Endothelial cell of umbilical vein (primary cell): ENCODE data around the gene RASL12. TPM values are rescaled to one million over a fixed set of nuclear protein-coding genes. Genes with fewer than 3 reads are reported as not detected.

Experiments
- BruUV-seq: library from RNA; stranded (reverse); fragments of 400-500 nt; replicated peaks from 2 replicates; lab custom pipeline; 2021; lab: Mats Ljungman, UMichigan
- CTCF ChIA-PET: fragments of 300-600, 350-600 bp; sonication (Branson Sonifier 250); formaldehyde crosslinking; loops from one replicate; lab custom pipeline; 2021; ENCODE audit warnings: antibody characterized with exemption, inconsistent platforms; lab: Charles Lee
- POLR2A ChIA-PET: fragments of 300-600, 350-600 bp; sonication (Branson Sonifier 250); formaldehyde crosslinking; loops from one replicate; lab custom pipeline; 2021; ENCODE audit warnings: antibody characterized with exemption, inconsistent platforms; lab: Charles Lee
- DNase-seq: peaks from one replicate; pipeline ENCODE4 v3.0.0-alpha.2; 2011; ENCODE audit warnings: low read depth, low spot score
- FAIRE-seq: peaks from 2 replicates; lab custom pipeline; 2011; peaks lifted over from hg19 to GRCh38; lab: Jason Lieb, UNC
- H2AFZ ChIP-seq: 2 replicates; pipeline ENCODE4 v1.6.0; 2012; ENCODE audit warnings: low read depth, low read length, control low read depth, inconsistent platforms
- H3K27ac ChIP-seq: 2 replicates; pipeline ENCODE4 v1.5.1; 2011; ENCODE audit warnings: low read depth, mild to moderate bottlenecking, control low read depth, low read length, moderate library complexity; ENCODE audit not compliant: insufficient read depth
- H3K27me3 ChIP-seq, 2 experiments: 2 replicates each; pipeline versions ENCODE4 v1.6.0 to v1.6.1; 2011; ENCODE audit warnings: low read length in 2 of 2, mixed read lengths in 1 of 2; ENCODE audit not compliant: control insufficient read depth in 2 of 2, insufficient read depth in 2 of 2
- H3K36me3 ChIP-seq, 2 experiments: 2 replicates in 1 of 2; 3 replicates in 1 of 2; pipeline ENCODE4 v1.5.1; 2011; ENCODE audit warnings: low read length in 2 of 2, mild to moderate bottlenecking in 1 of 2, moderate library complexity in 1 of 2; ENCODE audit not compliant: control insufficient read depth in 2 of 2, insufficient read depth in 2 of 2; ENCODE audit errors: extremely low read depth in 1 of 2
- H3K4me1 ChIP-seq: 3 replicates; pipeline ENCODE4 v1.5.1; 2011; ENCODE audit warnings: mild to moderate bottlenecking, low read length; ENCODE audit not compliant: control insufficient read depth, insufficient read depth; ENCODE audit errors: extremely low read depth
- H3K4me2 ChIP-seq: 2 replicates; pipeline ENCODE4 v1.6.1; 2011; ENCODE audit warnings: low read length, control low read depth, mixed read lengths; ENCODE audit not compliant: insufficient read depth
- H3K4me3 ChIP-seq, 3 experiments: fragments of 200-600 bp in 1 of 3; sonication (generic), shearing (Covaris generic) in 1 of 3; replicated peaks in 1 of 3; 2 replicates each; pipeline ENCODE4 v1.5.1; 2011 to 2016; ENCODE audit warnings: control low read depth in 3 of 3, low read length in 3 of 3, mild to moderate bottlenecking in 2 of 3, inconsistent platforms in 1 of 3, low read depth in 1 of 3, moderate library complexity in 1 of 3; ENCODE audit not compliant: insufficient read depth in 1 of 3
- H3K79me2 ChIP-seq: 2 replicates; pipeline ENCODE4 v1.6.0; 2012; ENCODE audit warnings: low read length, inconsistent platforms; ENCODE audit not compliant: control insufficient read depth, insufficient read depth
- H3K9ac ChIP-seq: replicated peaks from 2 replicates; pipeline ENCODE3; 2011; ENCODE audit warnings: low read length, control low read depth; ENCODE audit not compliant: insufficient read depth; ENCODE audit errors: extremely low read depth
- H3K9me1 ChIP-seq: replicated peaks from 3 replicates; pipeline ENCODE4 v1.6.0; 2011; ENCODE audit warnings: mild to moderate bottlenecking, low read length; ENCODE audit not compliant: control insufficient read depth, insufficient read depth; ENCODE audit errors: extremely low read depth
- H3K9me3 ChIP-seq: replicated peaks from 2 replicates; pipeline ENCODE4 v1.5.1; 2012; ENCODE audit warnings: low read length, inconsistent platforms; ENCODE audit not compliant: control insufficient read depth, insufficient read depth
- H4K20me1 ChIP-seq: replicated peaks from 2 replicates; pipeline ENCODE3; 2011; ENCODE audit warnings: mild to moderate bottlenecking, low read length; ENCODE audit not compliant: control insufficient read depth, insufficient read depth; ENCODE audit errors: extremely low read depth
- EZH2 ChIP-seq: IDR thresholded peaks from 2 replicates; pipeline ENCODE4 v1.6.1; 2012; ENCODE audit warnings: borderline replicate concordance, low read depth, mild to moderate bottlenecking, moderate library complexity, low read length, inconsistent platforms; ENCODE audit not compliant: severe bottlenecking
- GATA2 ChIP-seq: IDR thresholded peaks from 2 replicates; pipeline ENCODE4 v1.7.0; 2011; ENCODE audit warnings: low read depth, mild to moderate bottlenecking, moderate library complexity, mixed read lengths, low read length; ENCODE audit not compliant: insufficient read length, insufficient read depth
- JUN ChIP-seq: IDR thresholded peaks from 2 replicates; pipeline ENCODE4 v1.6.1; 2011; ENCODE audit warnings: borderline replicate concordance, low read depth; ENCODE audit not compliant: insufficient read length, insufficient read depth
- MYC ChIP-seq: IDR thresholded peaks from one replicate; pipeline ENCODE4 v1.6.1; 2011; ENCODE audit warnings: mild to moderate bottlenecking, low read depth, low read length
- POLR2AphosphoS5 ChIP-seq: IDR thresholded peaks from 2 replicates; pipeline ENCODE4 v1.6.1; 2012; ENCODE audit warnings: low read depth, mild to moderate bottlenecking, control low read depth, low read length, moderate library complexity; ENCODE audit not compliant: insufficient read depth
- dilution Hi-C: fragments of 300-500 bp; cut with MboI; formaldehyde crosslinking; loops from one replicate; pipeline ENCODE4 v1.15.0; 2019; ENCODE audit warnings: low sequenced_read_pairs; ENCODE audit not compliant: extremely low pct_ligation_motif_present
- intact Hi-C: fragments of 100-400 bp; cut with micrococcal nuclease; formaldehyde crosslinking; loops from one replicate; pipeline ENCODE4 v1.10.0; 2022
- polyA plus RNA-seq, 4 experiments: library from polyadenylated mRNA; depleted of rRNA in 3 of 4; stranded (reverse) in 3 of 4; unstranded in 1 of 4; fragments of >200 nt; gene quantifications; 2 replicates each; pipeline versions ENCODE4 v1.2.1 to v1.2.3, GENCODE V29; 2011 to 2012; ENCODE audit warnings: missing spikeins in 1 of 4
- total RNA-seq: library from RNA; stranded (reverse); gene quantifications from 2 replicates; pipeline ENCODE4 v1.2.3, GENCODE V29; 2021
- TF ChIP-seq, protein P1 (sequence below), 2 donors: IDR thresholded peaks; 1 replicate in 1 of 2; 2 replicates in 1 of 2; pipeline ENCODE4 v1.5.1; 2011; ENCODE audit warnings: low read length in 2 of 2, mild to moderate bottlenecking in 2 of 2, moderate library complexity in 2 of 2, control low read depth in 1 of 2, inconsistent platforms in 1 of 2, low read depth in 1 of 2; ENCODE audit not compliant: insufficient read depth in 1 of 2; ENCODE audit errors: extremely low read depth in 1 of 2
- TF ChIP-seq, protein P2 (sequence below): IDR thresholded peaks from 2 replicates; pipeline ENCODE4 v1.6.1; 2011; ENCODE audit not compliant: insufficient read depth, insufficient read length

Gene RASL12
- total and polyA plus RNA-seq, 2 donors (not counting 3 experiments of a cell fraction or from before 2014, with no cell fraction given): not detected

DNA sequence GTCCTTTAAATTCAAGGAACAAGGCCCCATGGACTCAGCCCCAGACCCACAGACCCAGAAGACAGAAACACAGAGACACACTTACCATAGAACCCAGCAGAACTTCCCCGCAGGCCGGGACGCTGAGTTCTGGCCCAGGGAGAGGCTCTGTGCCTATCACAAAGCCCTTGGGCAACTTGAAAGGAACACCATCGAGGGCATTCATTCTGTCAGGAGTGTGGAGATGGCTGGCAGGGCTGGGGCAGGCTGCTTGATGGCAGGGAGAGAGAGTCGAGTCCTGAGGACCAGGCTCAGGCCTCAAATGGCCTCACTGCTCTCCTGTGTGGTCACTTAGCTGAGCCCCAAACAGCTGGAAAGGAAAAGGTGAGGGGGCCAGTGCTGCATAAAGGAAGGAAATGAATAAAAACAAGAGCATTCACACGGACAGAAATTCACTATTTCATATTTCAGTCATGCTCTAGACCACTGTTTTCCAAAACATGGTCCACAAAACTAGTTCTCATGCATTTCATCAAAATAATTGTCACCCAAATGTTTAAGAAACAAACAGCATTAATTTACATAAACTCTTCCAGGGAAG lies 38.3 kb upstream of the RASL12 start:
- no peak overlapping the region for H3K9ac ChIP-seq
- peaks cover 6% of the 10 kb centered on the region for H3K4me1 ChIP-seq
- no peaks in the 10 kb centered on the region for H3K9me3 ChIP-seq
- H3K79me2 ChIP-seq: no peaks in the 10 kb centered on the region
- intact Hi-C loops: no loop called here
- BruUV-seq: no TSS peak
- DNase-seq (peak; percentile 60), FAIRE-seq (no peak)
- CTCF ChIA-PET: no interaction called here
- no peaks in the 10 kb centered on the region for H4K20me1 ChIP-seq
- H2AFZ ChIP-seq: no peak overlapping the region
- no peak overlapping the region for H3K4me2 ChIP-seq
- no peak overlapping the region for H3K4me3 ChIP-seq
- H3K27me3 ChIP-seq: no peaks in the 10 kb centered on the region
- POLR2A ChIA-PET: no interaction called here
- H3K36me3 ChIP-seq: no peaks in the 10 kb centered on the region
- no peak for TF ChIP-seq GATA2
- TF ChIP-seq, protein P1, sequence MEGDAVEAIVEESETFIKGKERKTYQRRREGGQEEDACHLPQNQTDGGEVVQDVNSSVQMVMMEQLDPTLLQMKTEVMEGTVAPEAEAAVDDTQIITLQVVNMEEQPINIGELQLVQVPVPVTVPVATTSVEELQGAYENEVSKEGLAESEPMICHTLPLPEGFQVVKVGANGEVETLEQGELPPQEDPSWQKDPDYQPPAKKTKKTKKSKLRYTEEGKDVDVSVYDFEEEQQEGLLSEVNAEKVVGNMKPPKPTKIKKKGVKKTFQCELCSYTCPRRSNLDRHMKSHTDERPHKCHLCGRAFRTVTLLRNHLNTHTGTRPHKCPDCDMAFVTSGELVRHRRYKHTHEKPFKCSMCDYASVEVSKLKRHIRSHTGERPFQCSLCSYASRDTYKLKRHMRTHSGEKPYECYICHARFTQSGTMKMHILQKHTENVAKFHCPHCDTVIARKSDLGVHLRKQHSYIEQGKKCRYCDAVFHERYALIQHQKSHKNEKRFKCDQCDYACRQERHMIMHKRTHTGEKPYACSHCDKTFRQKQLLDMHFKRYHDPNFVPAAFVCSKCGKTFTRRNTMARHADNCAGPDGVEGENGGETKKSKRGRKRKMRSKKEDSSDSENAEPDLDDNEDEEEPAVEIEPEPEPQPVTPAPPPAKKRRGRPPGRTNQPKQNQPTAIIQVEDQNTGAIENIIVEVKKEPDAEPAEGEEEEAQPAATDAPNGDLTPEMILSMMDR (IDR thresholded peaks at IDR 0.05; ENCODE audit: extremely low read depth in 1 of 2, insufficient read depth in 1 of 2, low read depth in 1 of 2, low read length in 2 of 2): no peak
- no peak for TF ChIP-seq JUN
- TF ChIP-seq, protein P2, sequence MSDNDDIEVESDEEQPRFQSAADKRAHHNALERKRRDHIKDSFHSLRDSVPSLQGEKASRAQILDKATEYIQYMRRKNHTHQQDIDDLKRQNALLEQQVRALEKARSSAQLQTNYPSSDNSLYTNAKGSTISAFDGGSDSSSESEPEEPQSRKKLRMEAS: no peak
- TF ChIP-seq MYC: no peak
- TF ChIP-seq POLR2AphosphoS5: no peak
- TF ChIP-seq EZH2: no peak
- dilution Hi-C loops: no loop called here
- H3K9me1 ChIP-seq: no peaks in the 10 kb centered on the region
- no peak overlapping the region for H3K27ac ChIP-seq
